Osteocyte (in vitro differentiated cells): ENCODE data around the gene CDYL. TPM values are rescaled to one million over a fixed set of nuclear protein-coding genes. Genes with fewer than 3 reads are reported as not detected.

Experiments used
- DNase-seq: peaks from one replicate; pipeline ENCODE4 v3.0.0; 2021; ENCODE audit warnings: mixed read lengths; ENCODE audit not compliant: unreplicated experiment; ENCODE audit errors: extremely low spot score
- H3K27ac Mint-ChIP-seq: one replicate; pipeline ENCODE4 v1.8.0; 2021; ENCODE audit warnings: mild to moderate bottlenecking, mixed read lengths; ENCODE audit not compliant: unreplicated experiment
- H3K27me3 Mint-ChIP-seq: one replicate; pipeline ENCODE4 v1.8.0; 2021; ENCODE audit warnings: mixed read lengths; ENCODE audit not compliant: unreplicated experiment
- H3K36me3 Mint-ChIP-seq: one replicate; pipeline ENCODE4 v1.8.0; 2021; ENCODE audit warnings: mixed read lengths; ENCODE audit not compliant: unreplicated experiment
- H3K4me1 Mint-ChIP-seq: one replicate; pipeline ENCODE4 v1.8.0; 2021; ENCODE audit warnings: mixed read lengths; ENCODE audit not compliant: unreplicated experiment
- H3K4me3 Mint-ChIP-seq: one replicate; pipeline ENCODE4 v1.8.0; 2021; ENCODE audit warnings: mild to moderate bottlenecking, moderate library complexity, mixed read lengths; ENCODE audit not compliant: unreplicated experiment
- H3K9me3 Mint-ChIP-seq: one replicate; pipeline ENCODE4 v1.8.0; 2021; ENCODE audit warnings: mixed read lengths; ENCODE audit not compliant: unreplicated experiment
- CTCF ChIP-seq: fragments of 200-600 bp; sonication (generic); IDR thresholded peaks from 2 replicates; pipeline ENCODE4 v1.5.0; 2021; ENCODE audit warnings: antibody characterized with exemption, mild to moderate bottlenecking, moderate library complexity
- total RNA-seq: library from RNA; stranded (reverse); gene quantifications from 2 replicates; pipeline ENCODE4 v1.2.1, GENCODE V29; 2021

Gene CDYL
- total RNA-seq, 1 donor from 2014 or later = 39.8 TPM

- Mint-ChIP-seq H3K36me3 (peaks cover 9% of the 10 kb centered on the region), H3K4me3 (no peak overlapping the region), H3K9me3 (peaks cover 10% of the 10 kb centered on the region), H3K4me1 (peaks cover 28% of the 10 kb centered on the region), H3K27me3 (no peaks in the 10 kb centered on the region), H3K27ac (no peak overlapping the region)
- DNase-seq = no peak
- TF ChIP-seq CTCF = no peak
Observed at GRCh38 chr6:4802312-4802935, 26.2 kb downstream of the CDYL start.

GRCh38 chr6:4803343-4803744 is 27.1 kb downstream of the CDYL start:
- peaks cover 10% of the 10 kb centered on the region for H3K9me3 Mint-ChIP-seq
- no peak overlapping the region for H3K4me3 Mint-ChIP-seq
- peaks cover 23% of the 10 kb centered on the region for H3K4me1 Mint-ChIP-seq
- H3K36me3 Mint-ChIP-seq = peaks cover 9% of the 10 kb centered on the region
- no peak for DNase-seq
- TF ChIP-seq CTCF = no peak
- no peak overlapping the region for H3K27ac Mint-ChIP-seq
- H3K27me3 Mint-ChIP-seq = no peaks in the 10 kb centered on the region

DNA sequence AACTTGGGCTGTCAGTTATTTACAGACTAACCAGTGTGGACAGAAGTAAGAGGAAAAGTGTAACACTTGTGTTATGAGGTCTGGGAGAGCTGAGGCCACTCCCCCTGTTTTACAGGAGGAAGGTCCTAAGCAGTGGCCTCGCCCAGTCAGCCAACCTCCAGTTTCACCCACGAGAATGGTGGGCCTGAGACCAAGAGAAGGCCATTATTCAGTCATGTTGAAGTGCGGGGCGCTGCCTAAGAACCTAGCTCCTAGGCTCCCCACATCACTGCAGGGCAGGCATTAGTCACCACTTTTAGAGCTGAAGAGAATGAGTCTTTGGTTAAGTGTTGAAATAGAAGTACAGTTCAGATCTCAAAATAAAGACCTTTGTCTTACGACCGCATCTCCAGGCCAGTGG is 27.9 kb downstream of the CDYL start:
- Mint-ChIP-seq H3K4me3 (no peak overlapping the region), H3K36me3 (peaks cover 9% of the 10 kb centered on the region), H3K9me3 (peaks cover 16% of the 10 kb centered on the region), H3K4me1 (peaks cover 17% of the 10 kb centered on the region), H3K27me3 (no peaks in the 10 kb centered on the region), H3K27ac (no peak overlapping the region)
- no peak for TF ChIP-seq CTCF
- DNase-seq = no peak

- TF ChIP-seq CTCF = peak; percentile 67
- Mint-ChIP-seq H3K9me3 (peaks cover 12% of the 10 kb centered on the region), H3K4me1 (peaks cover 26% of the 10 kb centered on the region), H3K27ac (no peak overlapping the region), H3K27me3 (no peaks in the 10 kb centered on the region), H3K36me3 (peaks cover 4% of the 10 kb centered on the region), H3K4me3 (no peak overlapping the region)
- no peak for DNase-seq
Observed at GRCh38 chr6:4805553-4806336, 29.5 kb downstream of the CDYL start.

- Mint-ChIP-seq H3K4me3 (no peak overlapping the region), H3K36me3 (no peaks in the 10 kb centered on the region), H3K27me3 (no peaks in the 10 kb centered on the region), H3K27ac (no peak overlapping the region), H3K4me1 (peaks cover 32% of the 10 kb centered on the region), H3K9me3 (peaks cover 6% of the 10 kb centered on the region)
- no peak for DNase-seq
- no peak for TF ChIP-seq CTCF
Observed at GRCh38 chr6:4806337-4806725, 30.1 kb downstream of the CDYL start.
